HL-60 (cell line): ENCODE data around the gene LRGUK.

Experiments used
- DNase-seq, 2 experiments: peaks; one replicate each; pipeline ENCODE4 v3.0.0-alpha.2; 2010 to 2020; ENCODE audit warnings: low read depth in 1 of 2, low spot score in 1 of 2
- H3K27ac ChIP-seq: fragments of 250-450 bp; sonication (Bioruptor Pico); replicated peaks from 2 replicates; pipeline ENCODE4 v1.5.1; 2020; ENCODE audit warnings: mild to moderate bottlenecking, moderate library complexity
- H3K27me3 ChIP-seq: fragments of 250-450 bp; sonication (Bioruptor Pico); 2 replicates; pipeline ENCODE4 v1.5.1; 2021; ENCODE audit warnings: mild to moderate bottlenecking, moderate library complexity; ENCODE audit not compliant: insufficient read depth, poor library complexity, severe bottlenecking
- H3K4me3 ChIP-seq: replicated peaks from 2 replicates; pipeline ENCODE4 v1.5.1; 2011; ENCODE audit warnings: mild to moderate bottlenecking, control low read depth, low read length; ENCODE audit not compliant: insufficient read depth
- GABPA ChIP-seq: IDR thresholded peaks from 2 replicates; pipeline ENCODE4 v1.6.1; 2012; ENCODE audit warnings: low read depth
- POLR2AphosphoS5 ChIP-seq: IDR thresholded peaks from 2 replicates; pipeline ENCODE4 v1.6.1; 2012; ENCODE audit warnings: low read depth
- SPI1 ChIP-seq: IDR thresholded peaks from 2 replicates; pipeline ENCODE4 v1.6.1; 2012; ENCODE audit warnings: low read depth, mild to moderate bottlenecking, borderline replicate concordance
- TF ChIP-seq, protein P1 (sequence below): IDR thresholded peaks from 2 replicates; pipeline ENCODE4 v1.6.1; 2012; ENCODE audit warnings: low read depth; ENCODE audit not compliant: insufficient replicate concordance
- TF ChIP-seq, protein P2 (sequence below): IDR thresholded peaks from one replicate; pipeline ENCODE4 v1.5.1; 2011; ENCODE audit warnings: low read length, control low read depth, inconsistent platforms; ENCODE audit not compliant: insufficient read depth

LRGUK gene

DNA sequence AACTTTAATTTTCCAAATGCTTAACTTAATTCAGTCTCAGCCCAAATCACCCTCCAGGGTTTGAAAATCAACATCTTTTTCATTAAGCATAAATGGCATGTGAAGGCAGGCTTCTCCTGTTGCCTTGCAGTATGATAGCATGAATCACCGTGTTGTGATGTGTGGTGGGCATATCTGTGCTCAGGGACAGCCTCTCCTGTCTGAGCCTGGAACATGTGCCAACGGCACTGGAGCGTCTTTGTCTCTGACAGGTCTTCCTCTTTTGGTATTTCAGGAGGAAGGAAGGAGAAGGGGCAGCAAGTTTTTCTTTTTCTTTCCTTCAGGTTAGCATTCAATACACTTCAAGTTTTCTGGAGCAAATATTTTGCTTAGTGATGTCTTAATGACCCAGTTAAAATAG is 57.6 kb downstream of the LRGUK start:
- TF ChIP-seq, protein P1, sequence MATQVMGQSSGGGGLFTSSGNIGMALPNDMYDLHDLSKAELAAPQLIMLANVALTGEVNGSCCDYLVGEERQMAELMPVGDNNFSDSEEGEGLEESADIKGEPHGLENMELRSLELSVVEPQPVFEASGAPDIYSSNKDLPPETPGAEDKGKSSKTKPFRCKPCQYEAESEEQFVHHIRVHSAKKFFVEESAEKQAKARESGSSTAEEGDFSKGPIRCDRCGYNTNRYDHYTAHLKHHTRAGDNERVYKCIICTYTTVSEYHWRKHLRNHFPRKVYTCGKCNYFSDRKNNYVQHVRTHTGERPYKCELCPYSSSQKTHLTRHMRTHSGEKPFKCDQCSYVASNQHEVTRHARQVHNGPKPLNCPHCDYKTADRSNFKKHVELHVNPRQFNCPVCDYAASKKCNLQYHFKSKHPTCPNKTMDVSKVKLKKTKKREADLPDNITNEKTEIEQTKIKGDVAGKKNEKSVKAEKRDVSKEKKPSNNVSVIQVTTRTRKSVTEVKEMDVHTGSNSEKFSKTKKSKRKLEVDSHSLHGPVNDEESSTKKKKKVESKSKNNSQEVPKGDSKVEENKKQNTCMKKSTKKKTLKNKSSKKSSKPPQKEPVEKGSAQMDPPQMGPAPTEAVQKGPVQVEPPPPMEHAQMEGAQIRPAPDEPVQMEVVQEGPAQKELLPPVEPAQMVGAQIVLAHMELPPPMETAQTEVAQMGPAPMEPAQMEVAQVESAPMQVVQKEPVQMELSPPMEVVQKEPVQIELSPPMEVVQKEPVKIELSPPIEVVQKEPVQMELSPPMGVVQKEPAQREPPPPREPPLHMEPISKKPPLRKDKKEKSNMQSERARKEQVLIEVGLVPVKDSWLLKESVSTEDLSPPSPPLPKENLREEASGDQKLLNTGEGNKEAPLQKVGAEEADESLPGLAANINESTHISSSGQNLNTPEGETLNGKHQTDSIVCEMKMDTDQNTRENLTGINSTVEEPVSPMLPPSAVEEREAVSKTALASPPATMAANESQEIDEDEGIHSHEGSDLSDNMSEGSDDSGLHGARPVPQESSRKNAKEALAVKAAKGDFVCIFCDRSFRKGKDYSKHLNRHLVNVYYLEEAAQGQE: no peak
- peak; percentile 77 for TF ChIP-seq SPI1
- Histone ChIP-seq H3K27me3 (peaks cover 8% of the 10 kb centered on the region), H3K4me3 (no peak overlapping the region), H3K27ac (no peak overlapping the region)
- DNase-seq: peak in 1 of 2 experiments; percentile 21

DNA sequence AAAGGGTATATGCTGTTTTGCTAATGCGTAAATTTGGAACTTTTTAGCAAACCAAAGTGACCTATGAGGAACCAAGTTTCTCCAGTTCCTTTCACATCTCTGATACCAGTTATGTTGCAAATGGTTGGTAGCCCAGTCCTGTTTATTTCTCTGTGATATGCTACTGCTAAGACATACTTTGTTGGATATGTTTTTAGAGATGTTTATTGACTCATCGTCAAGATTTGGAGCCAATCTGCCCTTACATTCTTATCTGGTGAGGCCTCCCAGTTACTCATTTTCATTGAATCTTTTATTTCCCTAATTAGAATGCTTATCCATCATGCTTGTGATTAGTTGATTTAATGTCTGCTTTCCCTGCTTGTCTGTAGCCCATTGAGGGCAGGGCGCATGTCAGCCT is 58.9 kb downstream of the LRGUK start:
- no peak for DNase-seq
- Histone ChIP-seq H3K4me3 (no peak overlapping the region), H3K27me3 (peaks cover 9% of the 10 kb centered on the region), H3K27ac (no peak overlapping the region)
- TF ChIP-seq, protein P2, sequence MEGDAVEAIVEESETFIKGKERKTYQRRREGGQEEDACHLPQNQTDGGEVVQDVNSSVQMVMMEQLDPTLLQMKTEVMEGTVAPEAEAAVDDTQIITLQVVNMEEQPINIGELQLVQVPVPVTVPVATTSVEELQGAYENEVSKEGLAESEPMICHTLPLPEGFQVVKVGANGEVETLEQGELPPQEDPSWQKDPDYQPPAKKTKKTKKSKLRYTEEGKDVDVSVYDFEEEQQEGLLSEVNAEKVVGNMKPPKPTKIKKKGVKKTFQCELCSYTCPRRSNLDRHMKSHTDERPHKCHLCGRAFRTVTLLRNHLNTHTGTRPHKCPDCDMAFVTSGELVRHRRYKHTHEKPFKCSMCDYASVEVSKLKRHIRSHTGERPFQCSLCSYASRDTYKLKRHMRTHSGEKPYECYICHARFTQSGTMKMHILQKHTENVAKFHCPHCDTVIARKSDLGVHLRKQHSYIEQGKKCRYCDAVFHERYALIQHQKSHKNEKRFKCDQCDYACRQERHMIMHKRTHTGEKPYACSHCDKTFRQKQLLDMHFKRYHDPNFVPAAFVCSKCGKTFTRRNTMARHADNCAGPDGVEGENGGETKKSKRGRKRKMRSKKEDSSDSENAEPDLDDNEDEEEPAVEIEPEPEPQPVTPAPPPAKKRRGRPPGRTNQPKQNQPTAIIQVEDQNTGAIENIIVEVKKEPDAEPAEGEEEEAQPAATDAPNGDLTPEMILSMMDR: no peak

DNA sequence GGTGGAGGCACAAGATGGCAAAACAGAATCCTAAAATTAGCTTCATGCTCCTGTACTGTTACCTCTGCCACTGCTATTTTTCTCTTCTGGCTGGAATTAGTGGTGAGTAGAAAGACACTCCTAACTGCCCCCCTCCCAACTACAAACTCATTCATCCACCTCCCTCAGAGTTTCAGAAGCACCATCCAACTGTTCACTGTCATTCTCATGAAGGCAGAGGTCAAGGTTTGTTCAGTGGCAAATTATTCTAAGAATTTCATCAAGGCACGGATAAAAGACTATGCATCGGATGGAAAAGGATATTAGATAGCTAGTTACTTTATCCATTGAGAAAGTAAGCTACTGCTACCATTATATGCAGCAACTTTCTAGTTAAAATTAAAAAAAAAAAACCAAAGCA is 59.7 kb downstream of the LRGUK start:
- Histone ChIP-seq H3K4me3 (no peak overlapping the region), H3K27me3 (peaks cover 9% of the 10 kb centered on the region), H3K27ac (no peak overlapping the region)
- DNase-seq: no peak
- TF ChIP-seq SPI1 (no peak), POLR2AphosphoS5 (no peak), GABPA (no peak)
- TF ChIP-seq, protein P2: no peak
- TF ChIP-seq, protein P1: no peak

DNA sequence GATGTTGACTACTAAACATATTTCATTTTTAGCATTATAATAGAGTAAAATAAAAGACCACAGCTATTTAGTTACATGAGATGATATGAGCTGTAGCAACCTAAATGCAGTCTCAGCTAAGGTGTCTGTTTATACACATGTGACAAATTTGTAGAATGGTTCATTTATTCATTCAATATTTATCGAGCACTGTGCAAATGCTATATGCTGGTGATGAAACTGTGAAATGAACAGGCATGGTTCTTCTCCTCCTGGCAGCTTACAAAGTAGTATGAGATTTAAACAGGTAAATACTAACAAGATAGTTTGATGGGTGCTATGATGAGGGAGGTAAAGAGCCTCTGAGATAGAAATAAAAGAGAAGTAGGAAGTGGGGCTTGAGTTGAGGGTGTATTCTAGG is 60.8 kb downstream of the LRGUK start:
- Histone ChIP-seq H3K27me3 (peaks cover 8% of the 10 kb centered on the region), H3K4me3 (no peak overlapping the region), H3K27ac (no peak overlapping the region)
- no peak for DNase-seq
- TF ChIP-seq POLR2AphosphoS5 (no peak), GABPA (no peak), SPI1 (no peak)
- TF ChIP-seq, protein P1: no peak
- TF ChIP-seq, protein P2: no peak
